ENCODE data around the gene NCOA5. TPM values are rescaled to one million over a fixed set of nuclear protein-coding genes. Genes with fewer than 3 reads are reported as not detected.

The NCOA5 gene
- total and polyA plus RNA-seq, 10 of the 15 experiments (the other 5 are each of a cell fraction or from before 2014, with no cell fraction given) = 7.7 to 38.1 (median 30.1) TPM

Other genes starting within 250 kb of the NCOA5 start
Only the 7 nearest of the 13 such genes appear.
- 21.6 and 29.1 TPM in 2 replicates for gene CTSA, start 198.6 kb downstream of the NCOA5 start, total RNA-seq (2014; rRNA removed)
- 19.5 and 21.7 TPM in 2 replicates for gene CTSA, start 198.6 kb downstream of the NCOA5 start, total RNA-seq (2014; rRNA removed; fragmentation: Illumina TruSeq; extraction: Trizol)
- gene CTSA, start 198.6 kb downstream of the NCOA5 start, total RNA-seq (2021) = 41.5 and 42.1 TPM in 2 replicates
- 16.3 and 30.3 TPM in 2 replicates for gene CTSA, start 198.6 kb downstream of the NCOA5 start, polyA plus RNA-seq (2011; rRNA removed)
- 37.9 and 47.1 TPM in 2 replicates for gene CTSA, start 198.6 kb downstream of the NCOA5 start, polyA plus RNA-seq (2014; fragmentation: Illumina TruSeq; extraction: Trizol)
- 1 to 10 TPM; 7.1 to 8.6 TPM for gene CTSA, start 198.6 kb downstream of the NCOA5 start, polyA plus RNA-seq (2014; fragmentation: Nextera tagmentation; extraction: Ambion mirVana)
- gene CTSA, start 198.6 kb downstream of the NCOA5 start, polyA plus RNA-seq (2014; rRNA removed) = 42.2 and 44.1 TPM in 2 replicates
- gene CTSA, start 198.6 kb downstream of the NCOA5 start, polyA plus RNA-seq (2016; fragmentation: Nextera tagmentation; extraction: Ambion mirVana) = 10 to 100 TPM; 61.0 to 67.0 TPM
- gene PLTP, start 177.8 kb downstream of the NCOA5 start, total RNA-seq (2014; rRNA removed) = 9.2 and 10.6 TPM in 2 replicates
- gene PLTP, start 177.8 kb downstream of the NCOA5 start, total RNA-seq (2014; rRNA removed; fragmentation: Illumina TruSeq; extraction: Trizol) = 4.0 and 4.1 TPM in 2 replicates
- gene PLTP, start 177.8 kb downstream of the NCOA5 start, total RNA-seq (2021) = 9.7 and 10.8 TPM in 2 replicates
- 3.1 and 4.9 TPM in 2 replicates for gene PLTP, start 177.8 kb downstream of the NCOA5 start, polyA plus RNA-seq (2011; rRNA removed)
- 2.6 and 6.1 TPM in 2 replicates for gene PLTP, start 177.8 kb downstream of the NCOA5 start, polyA plus RNA-seq (2014; fragmentation: Illumina TruSeq; extraction: Trizol)
- gene PLTP, start 177.8 kb downstream of the NCOA5 start, polyA plus RNA-seq (2014; fragmentation: Nextera tagmentation; extraction: Ambion mirVana) = 1 to 10 TPM; 1.6 TPM
- gene PLTP, start 177.8 kb downstream of the NCOA5 start, polyA plus RNA-seq (2014; rRNA removed) = 9.1 and 9.9 TPM in 2 replicates
- gene PLTP, start 177.8 kb downstream of the NCOA5 start, polyA plus RNA-seq (2016; fragmentation: Nextera tagmentation; extraction: Ambion mirVana) = 10 to 100 TPM; 12.4 to 17.0 TPM
- gene PCIF1, start 155.3 kb downstream of the NCOA5 start, total RNA-seq (2014; rRNA removed) = 13.8 and 14.3 TPM in 2 replicates
- gene PCIF1, start 155.3 kb downstream of the NCOA5 start, total RNA-seq (2014; rRNA removed; fragmentation: Illumina TruSeq; extraction: Trizol) = 7.7 and 9.9 TPM in 2 replicates
- 29.2 and 29.9 TPM in 2 replicates for gene PCIF1, start 155.3 kb downstream of the NCOA5 start, total RNA-seq (2021)
- gene PCIF1, start 155.3 kb downstream of the NCOA5 start, polyA plus RNA-seq (2011; rRNA removed) = 9.6 and 13.3 TPM in 2 replicates
- 13.4 and 23.4 TPM in 2 replicates for gene PCIF1, start 155.3 kb downstream of the NCOA5 start, polyA plus RNA-seq (2014; fragmentation: Illumina TruSeq; extraction: Trizol)
- 10 to 100 TPM in 1 of 2 experiments, 1 to 10 TPM in 1; 8.4 to 10.1 TPM for gene PCIF1, start 155.3 kb downstream of the NCOA5 start, polyA plus RNA-seq (2014; fragmentation: Nextera tagmentation; extraction: Ambion mirVana)
- gene PCIF1, start 155.3 kb downstream of the NCOA5 start, polyA plus RNA-seq (2014; rRNA removed) = 21.4 and 22.5 TPM in 2 replicates
- 10 to 100 TPM; 32.7 to 32.9 TPM for gene PCIF1, start 155.3 kb downstream of the NCOA5 start, polyA plus RNA-seq (2016; fragmentation: Nextera tagmentation; extraction: Ambion mirVana)
- gene ZNF335, start 117.8 kb downstream of the NCOA5 start, total RNA-seq (2014; rRNA removed) = 19.9 and 24.2 TPM in 2 replicates
- 10.5 and 12.3 TPM in 2 replicates for gene ZNF335, start 117.8 kb downstream of the NCOA5 start, total RNA-seq (2014; rRNA removed; fragmentation: Illumina TruSeq; extraction: Trizol)
- 25.0 and 30.1 TPM in 2 replicates for gene ZNF335, start 117.8 kb downstream of the NCOA5 start, total RNA-seq (2021)
- 5.0 and 11.4 TPM in 2 replicates for gene ZNF335, start 117.8 kb downstream of the NCOA5 start, polyA plus RNA-seq (2011; rRNA removed)
- 3.4 and 12.5 TPM in 2 replicates for gene ZNF335, start 117.8 kb downstream of the NCOA5 start, polyA plus RNA-seq (2014; fragmentation: Illumina TruSeq; extraction: Trizol)
- gene ZNF335, start 117.8 kb downstream of the NCOA5 start, polyA plus RNA-seq (2014; fragmentation: Nextera tagmentation; extraction: Ambion mirVana) = 1 to 10 TPM in 1 of 2 experiments, under 1 TPM in 1; 0.74 to 1.2 TPM
- 24.8 and 27.2 TPM in 2 replicates for gene ZNF335, start 117.8 kb downstream of the NCOA5 start, polyA plus RNA-seq (2014; rRNA removed)
- gene ZNF335, start 117.8 kb downstream of the NCOA5 start, polyA plus RNA-seq (2016; fragmentation: Nextera tagmentation; extraction: Ambion mirVana) = 10 to 100 TPM; 16.5 to 19.5 TPM
- gene MMP9, start 81.1 kb downstream of the NCOA5 start, total RNA-seq (2014; rRNA removed) = 0.06 and 0.49 TPM in 2 replicates
- 0.09 TPM in 1 of 2 replicates, not detected in the other for gene MMP9, start 81.1 kb downstream of the NCOA5 start, total RNA-seq (2014; rRNA removed; fragmentation: Illumina TruSeq; extraction: Trizol)
- gene MMP9, start 81.1 kb downstream of the NCOA5 start, total RNA-seq (2021) = 0.23 and 0.48 TPM in 2 replicates
- gene MMP9, start 81.1 kb downstream of the NCOA5 start, polyA plus RNA-seq (2011; rRNA removed) = 0.20 and 0.34 TPM in 2 replicates
- gene MMP9, start 81.1 kb downstream of the NCOA5 start, polyA plus RNA-seq (2014; fragmentation: Illumina TruSeq; extraction: Trizol) = 0.10 TPM in 1 of 2 replicates, not detected in the other
- under 1 TPM in 1 of 2 experiments, not detected in 1; 0.04 TPM for gene MMP9, start 81.1 kb downstream of the NCOA5 start, polyA plus RNA-seq (2014; fragmentation: Nextera tagmentation; extraction: Ambion mirVana)
- 0.09 and 0.18 TPM in 2 replicates for gene MMP9, start 81.1 kb downstream of the NCOA5 start, polyA plus RNA-seq (2014; rRNA removed)
- gene MMP9, start 81.1 kb downstream of the NCOA5 start, polyA plus RNA-seq (2016; fragmentation: Nextera tagmentation; extraction: Ambion mirVana) = under 1 TPM; 0.09 to 0.20 TPM
- gene SLC12A5, start 60.7 kb downstream of the NCOA5 start, total RNA-seq (2014; rRNA removed) = 0.05 and 0.34 TPM in 2 replicates
- 0.72 TPM in 1 of 2 replicates, not detected in the other for gene SLC12A5, start 60.7 kb downstream of the NCOA5 start, total RNA-seq (2014; rRNA removed; fragmentation: Illumina TruSeq; extraction: Trizol)
- gene SLC12A5, start 60.7 kb downstream of the NCOA5 start, total RNA-seq (2021) = 2.7 and 3.1 TPM in 2 replicates
- 1.0 and 1.7 TPM in 2 replicates for gene SLC12A5, start 60.7 kb downstream of the NCOA5 start, polyA plus RNA-seq (2011; rRNA removed)
- 1.9 TPM in 1 of 2 replicates, not detected in the other for gene SLC12A5, start 60.7 kb downstream of the NCOA5 start, polyA plus RNA-seq (2014; fragmentation: Illumina TruSeq; extraction: Trizol)
- under 1 TPM; 0.26 to 0.37 TPM for gene SLC12A5, start 60.7 kb downstream of the NCOA5 start, polyA plus RNA-seq (2014; fragmentation: Nextera tagmentation; extraction: Ambion mirVana)
- 1.3 and 1.6 TPM in 2 replicates for gene SLC12A5, start 60.7 kb downstream of the NCOA5 start, polyA plus RNA-seq (2014; rRNA removed)
- gene SLC12A5, start 60.7 kb downstream of the NCOA5 start, polyA plus RNA-seq (2016; fragmentation: Nextera tagmentation; extraction: Ambion mirVana) = 1 to 10 TPM; 1.0 to 1.7 TPM
- 116 and 120 TPM in 2 replicates for gene CD40, start 28.4 kb upstream of the NCOA5 start, total RNA-seq (2014; rRNA removed)
- 75.6 and 77.7 TPM in 2 replicates for gene CD40, start 28.4 kb upstream of the NCOA5 start, total RNA-seq (2014; rRNA removed; fragmentation: Illumina TruSeq; extraction: Trizol)
- 99.0 and 103 TPM in 2 replicates for gene CD40, start 28.4 kb upstream of the NCOA5 start, total RNA-seq (2021)
- 137 and 193 TPM in 2 replicates for gene CD40, start 28.4 kb upstream of the NCOA5 start, polyA plus RNA-seq (2011; rRNA removed)
- gene CD40, start 28.4 kb upstream of the NCOA5 start, polyA plus RNA-seq (2014; fragmentation: Illumina TruSeq; extraction: Trizol) = 105 and 110 TPM in 2 replicates
- gene CD40, start 28.4 kb upstream of the NCOA5 start, polyA plus RNA-seq (2014; fragmentation: Nextera tagmentation; extraction: Ambion mirVana) = 10 to 100 TPM; 40.8 to 71.7 TPM
- 145 and 166 TPM in 2 replicates for gene CD40, start 28.4 kb upstream of the NCOA5 start, polyA plus RNA-seq (2014; rRNA removed)
- 10 to 100 TPM; 75.4 to 80.1 TPM for gene CD40, start 28.4 kb upstream of the NCOA5 start, polyA plus RNA-seq (2016; fragmentation: Nextera tagmentation; extraction: Ambion mirVana)

All from GM12878 (cell line).